Measurements from ENCODE around the gene TRMT1. TPM values are rescaled to one million over a fixed set of nuclear protein-coding genes. Genes with fewer than 3 reads are reported as not detected.
A peak's percentile ranks its signal among the peaks of the same experiment; 100 is the strongest.
"Not testable (repeated sequence)": the region's sequence is repeated elsewhere in the genome, so short reads cannot be mapped to it uniquely, and the experiment has no call there.

Gene TRMT1
- polyA plus RNA-seq, 6 donors from 2014 or later: 20.2 to 36.3 (median 24.1) TPM

DNA sequence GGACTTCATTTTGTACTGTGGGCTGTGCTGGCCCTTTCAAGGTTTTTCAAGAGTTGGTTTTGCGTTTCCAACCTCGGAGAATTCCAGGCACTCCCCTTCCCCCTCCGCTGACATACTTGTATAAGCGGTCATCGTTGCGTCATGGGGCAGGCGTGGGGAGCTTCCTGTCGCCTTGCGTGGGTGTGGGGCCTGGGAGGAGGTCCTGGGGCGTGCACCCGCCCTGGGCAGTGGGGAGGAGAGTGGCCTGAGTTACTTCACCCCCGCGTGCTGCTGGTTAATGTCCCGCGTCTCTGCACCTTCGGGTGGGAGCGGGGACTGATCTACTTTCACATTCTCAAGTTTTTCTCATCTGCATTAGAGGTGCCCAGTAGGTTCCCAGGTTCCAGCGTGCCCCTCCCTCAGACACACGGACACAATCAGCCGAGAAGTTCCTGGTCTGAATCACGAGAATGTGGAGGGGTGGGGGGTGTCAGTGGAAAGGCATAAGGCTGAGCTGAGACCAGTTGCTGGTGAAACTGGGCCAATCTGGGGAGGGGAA, 37.8 kb upstream of the TRMT1 start:
- DNase-seq (peak; percentile 59), ATAC-seq (ENCODE audit: low read depth in 2 of 2) (no peak)
- H3K36me3 Mint-ChIP-seq: peaks cover 17 to 24% of the 10 kb centered on the region in 2 donors
- peaks cover 47 to 79% (median 52%) of the 10 kb centered on the region in 3 donors for H3K4me1 Mint-ChIP-seq
- H3K4me3 Mint-ChIP-seq: peak overlapping the region; percentile 89 to 99 (median 98)
- H3K27ac Mint-ChIP-seq: peak overlapping the region; percentile 99 to 100 (median 100)
- peaks cover 0 to 3% (median 0%) of the 10 kb centered on the region in 3 donors for H3K27me3 Mint-ChIP-seq
- H3K9me3 Mint-ChIP-seq: peaks cover 0 to 6% (median 0%) of the 10 kb centered on the region in 7 donors

DNA sequence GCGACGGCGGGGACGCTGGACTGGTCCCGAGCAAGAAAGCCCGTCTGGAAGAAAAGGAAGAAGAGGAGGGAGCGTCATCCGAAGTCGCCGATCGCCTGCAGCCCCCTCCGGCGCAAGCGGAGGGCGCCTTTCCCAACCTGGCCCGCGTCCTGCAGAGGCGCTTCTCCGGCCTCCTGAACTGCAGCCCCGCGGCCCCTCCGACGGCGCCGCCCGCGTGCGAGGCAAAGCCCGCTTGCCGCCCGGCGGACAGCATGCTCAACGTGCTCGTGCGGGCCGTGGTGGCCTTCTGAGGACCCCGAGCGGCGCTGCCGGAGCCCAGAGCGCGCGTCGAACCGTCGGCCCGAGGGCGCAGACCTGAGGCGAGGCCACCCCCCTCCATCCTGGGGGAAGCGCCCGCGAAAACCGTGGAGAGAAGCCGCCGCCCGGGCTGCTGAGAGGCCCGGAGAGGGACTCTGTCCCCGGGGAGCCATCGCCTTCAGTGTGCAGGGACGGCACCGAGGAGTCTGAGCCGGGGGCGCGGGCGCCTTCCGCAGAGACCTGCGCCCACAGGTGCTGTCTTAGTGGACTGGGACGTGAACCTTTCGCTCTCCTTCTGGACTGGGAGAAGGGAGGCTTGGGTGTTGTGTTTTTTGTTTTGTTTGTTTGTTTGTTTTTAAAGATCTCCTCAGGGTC, 37.2 kb upstream of the TRMT1 start:
- Mint-ChIP-seq H3K27ac (peak overlapping the region; percentile 99 to 100 (median 100)), H3K9me3 (peaks cover 0 to 6% (median 0%) of the 10 kb centered on the region in 7 donors), H3K27me3 (peaks cover 0 to 3% (median 0%) of the 10 kb centered on the region in 3 donors), H3K4me3 (peak overlapping the region; percentile 89 to 99 (median 98)), H3K4me1 (peaks cover 47 to 85% (median 56%) of the 10 kb centered on the region in 3 donors), H3K36me3 (peaks cover 17 to 24% of the 10 kb centered on the region in 2 donors)
- no peak for ATAC-seq (ENCODE audit: low read depth in 2 of 2)
- DNase-seq: peak; percentile 41

DNA sequence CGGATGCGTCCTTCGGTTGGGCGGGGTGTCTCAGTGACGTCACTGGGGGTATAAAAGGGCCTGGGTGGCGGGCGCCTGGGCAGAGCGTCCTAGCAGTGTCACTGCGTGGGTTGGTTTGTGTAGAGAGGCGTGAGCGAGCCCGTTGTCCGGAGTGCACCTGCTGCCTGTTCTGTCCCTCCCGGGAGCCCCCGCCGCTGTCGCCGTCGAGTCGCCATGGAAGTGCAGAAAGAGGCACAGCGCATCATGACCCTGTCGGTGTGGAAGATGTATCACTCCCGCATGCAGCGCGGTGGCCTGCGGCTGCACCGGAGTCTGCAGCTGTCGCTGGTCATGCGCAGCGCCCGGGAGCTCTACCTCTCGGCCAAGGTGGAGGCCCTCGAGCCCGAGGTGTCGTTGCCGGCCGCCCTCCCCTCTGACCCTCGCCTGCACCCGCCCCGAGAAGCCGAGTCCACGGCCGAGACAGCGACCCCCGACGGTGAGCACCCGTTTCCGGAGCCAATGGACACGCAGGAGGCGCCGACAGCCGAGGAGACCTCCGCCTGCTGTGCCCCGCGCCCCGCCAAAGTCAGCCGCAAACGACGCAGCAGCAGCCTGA, 36.5 kb upstream of the TRMT1 start:
- peaks cover 47 to 86% (median 55%) of the 10 kb centered on the region in 3 donors for H3K4me1 Mint-ChIP-seq
- peaks cover 0 to 3% (median 0%) of the 10 kb centered on the region in 3 donors for H3K27me3 Mint-ChIP-seq
- peaks cover 17 to 24% of the 10 kb centered on the region in 2 donors for H3K36me3 Mint-ChIP-seq

DNA sequence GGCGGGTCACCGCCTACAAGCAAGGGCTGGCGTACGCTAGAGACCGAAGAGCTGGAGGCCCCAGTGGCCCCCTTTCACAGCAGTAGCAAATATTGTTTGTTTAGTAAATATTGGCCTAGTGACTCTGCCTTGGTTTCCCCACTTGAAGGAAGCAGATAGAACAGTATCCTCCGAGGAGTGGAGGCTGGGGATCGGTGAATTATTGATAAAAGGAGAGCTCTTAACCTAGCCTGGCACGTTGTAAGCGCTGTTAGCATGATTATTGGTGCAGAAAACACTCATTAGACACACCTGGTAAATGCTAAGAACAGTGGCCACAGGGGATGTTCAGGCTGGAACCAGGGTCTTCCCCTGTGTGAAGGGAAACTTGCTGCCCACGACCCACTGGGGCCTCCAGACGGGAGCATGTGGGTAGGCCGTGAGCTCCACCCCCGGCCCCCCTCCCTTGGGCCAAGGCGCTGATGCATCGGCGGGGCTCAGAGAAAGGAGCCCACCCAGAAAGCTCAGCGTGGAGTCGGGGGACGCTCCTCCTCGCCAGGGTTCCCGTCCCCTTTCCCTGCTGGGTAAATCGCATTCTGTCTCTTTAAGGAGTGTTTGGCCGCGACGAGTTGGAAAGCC, 35.9 kb upstream of the TRMT1 start:
- DNase-seq: no peak
- Mint-ChIP-seq H3K4me3 (peak overlapping the region; percentile 89 to 99 (median 98)), H3K27me3 (peaks cover 0 to 3% (median 0%) of the 10 kb centered on the region in 3 donors), H3K27ac (peak overlapping the region; percentile 99 to 100 (median 100)), H3K36me3 (peaks cover 17 to 24% of the 10 kb centered on the region in 2 donors), H3K9me3 (peaks cover 0 to 6% (median 0%) of the 10 kb centered on the region in 7 donors), H3K4me1 (peaks cover 46 to 83% (median 49%) of the 10 kb centered on the region in 3 donors)
- peak; percentile 9 to 16 for ATAC-seq (ENCODE audit: low read depth in 2 of 2)

More for the DNA sequence above, 36.5 kb upstream of the TRMT1 start:
- peak overlapping the region; percentile 99 to 100 (median 100) for H3K27ac Mint-ChIP-seq
- peaks cover 0 to 6% (median 0%) of the 10 kb centered on the region in 7 donors for H3K9me3 Mint-ChIP-seq
- H3K4me3 Mint-ChIP-seq: peak overlapping the region; percentile 89 to 99 (median 98)
- peak; percentile 17 to 22 for ATAC-seq (ENCODE audit: low read depth in 2 of 2)
- peak; percentile 98 for DNase-seq

DNA sequence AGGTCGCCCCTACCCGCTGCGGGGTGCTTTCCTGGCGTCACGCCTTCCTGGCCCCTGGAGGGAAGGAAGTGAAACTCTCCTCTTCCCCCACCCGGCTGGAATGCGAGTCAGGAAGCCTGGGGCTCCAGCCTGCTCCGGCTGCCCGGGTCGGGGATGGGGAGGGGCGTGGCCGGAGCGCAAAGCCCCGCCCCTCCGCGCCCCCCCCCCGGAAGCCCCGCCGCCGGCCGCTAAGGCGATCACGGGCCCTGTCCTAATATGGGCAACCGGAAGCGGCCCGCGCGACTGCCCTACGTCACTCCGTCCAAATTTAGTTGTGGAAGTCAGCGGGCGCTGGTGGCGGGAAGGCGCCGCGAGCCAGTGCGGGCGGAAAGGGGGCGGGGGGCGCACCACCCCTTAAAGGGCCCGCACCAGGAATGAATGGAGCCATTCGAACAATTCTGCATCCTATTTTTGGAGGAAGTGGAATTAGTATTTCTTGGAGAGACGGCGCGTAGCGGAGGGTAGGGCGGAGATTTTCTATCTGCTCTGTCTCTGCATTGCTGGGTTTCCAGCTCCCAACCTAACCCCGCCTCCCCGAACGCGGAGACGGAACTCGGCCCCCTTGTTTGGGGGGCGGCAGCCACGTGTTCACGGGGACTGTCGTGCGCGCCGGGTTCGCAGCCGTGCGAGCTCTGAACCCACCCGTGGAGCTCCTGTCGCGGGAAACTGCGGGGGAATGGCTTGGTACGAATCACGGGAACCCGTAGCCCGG, 35.2 kb upstream of the TRMT1 start:
- Mint-ChIP-seq H3K27me3 (peaks cover 0 to 3% (median 0%) of the 10 kb centered on the region in 3 donors), H3K27ac (peak overlapping the region; percentile 99 to 100 (median 100)), H3K9me3 (peaks cover 0 to 6% (median 0%) of the 10 kb centered on the region in 7 donors)

DNA sequence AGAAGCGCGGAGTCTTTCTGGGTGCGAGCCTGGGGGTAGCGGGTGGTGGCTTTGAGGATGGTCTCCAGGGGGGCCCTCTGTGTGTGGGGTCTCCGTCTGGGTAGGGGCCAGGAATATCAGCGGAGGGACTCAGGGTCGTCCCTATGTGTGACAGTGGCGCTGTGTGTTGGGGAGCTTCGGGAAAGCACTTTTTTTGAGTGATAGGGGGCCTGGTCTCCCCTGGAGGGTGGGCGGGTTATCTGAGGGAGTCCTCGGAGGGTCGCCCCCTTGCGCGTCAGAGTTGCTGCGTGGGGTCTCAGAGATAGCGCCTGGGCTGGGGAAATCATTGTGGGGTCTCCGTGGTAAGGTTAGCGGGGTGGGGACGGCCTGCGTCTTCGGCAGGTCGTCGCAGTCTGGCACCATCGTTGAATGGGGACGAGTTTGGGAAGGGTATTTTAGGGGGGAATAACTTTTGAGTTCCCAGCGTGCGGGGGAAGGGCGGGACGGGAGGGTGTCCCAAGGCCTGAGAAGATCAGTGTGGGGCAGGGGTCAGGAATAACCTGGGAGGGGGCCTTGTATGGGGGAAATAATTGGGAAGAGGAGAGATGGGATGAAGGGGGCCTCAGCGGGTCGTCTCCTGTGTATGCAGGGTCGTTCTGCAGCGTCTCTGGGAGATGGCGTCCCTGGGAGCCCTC, 34.5 kb upstream of the TRMT1 start:
- DNase-seq (peak; percentile 35), ATAC-seq (ENCODE audit: low read depth in 2 of 2) (peak in 1 of 2 donors; percentile 1)
- H3K9me3 Mint-ChIP-seq: peaks cover 0 to 6% (median 0%) of the 10 kb centered on the region in 7 donors

More for the DNA sequence above, 35.2 kb upstream of the TRMT1 start:
- Mint-ChIP-seq H3K4me3 (peak overlapping the region; percentile 89 to 99 (median 98)), H3K4me1 (peaks cover 44 to 76% (median 48%) of the 10 kb centered on the region in 3 donors), H3K36me3 (peaks cover 17 to 24% of the 10 kb centered on the region in 2 donors)
- peak; percentile 95 for DNase-seq
- ATAC-seq (ENCODE audit: low read depth in 2 of 2): peak; percentile 31 to 35

DNA sequence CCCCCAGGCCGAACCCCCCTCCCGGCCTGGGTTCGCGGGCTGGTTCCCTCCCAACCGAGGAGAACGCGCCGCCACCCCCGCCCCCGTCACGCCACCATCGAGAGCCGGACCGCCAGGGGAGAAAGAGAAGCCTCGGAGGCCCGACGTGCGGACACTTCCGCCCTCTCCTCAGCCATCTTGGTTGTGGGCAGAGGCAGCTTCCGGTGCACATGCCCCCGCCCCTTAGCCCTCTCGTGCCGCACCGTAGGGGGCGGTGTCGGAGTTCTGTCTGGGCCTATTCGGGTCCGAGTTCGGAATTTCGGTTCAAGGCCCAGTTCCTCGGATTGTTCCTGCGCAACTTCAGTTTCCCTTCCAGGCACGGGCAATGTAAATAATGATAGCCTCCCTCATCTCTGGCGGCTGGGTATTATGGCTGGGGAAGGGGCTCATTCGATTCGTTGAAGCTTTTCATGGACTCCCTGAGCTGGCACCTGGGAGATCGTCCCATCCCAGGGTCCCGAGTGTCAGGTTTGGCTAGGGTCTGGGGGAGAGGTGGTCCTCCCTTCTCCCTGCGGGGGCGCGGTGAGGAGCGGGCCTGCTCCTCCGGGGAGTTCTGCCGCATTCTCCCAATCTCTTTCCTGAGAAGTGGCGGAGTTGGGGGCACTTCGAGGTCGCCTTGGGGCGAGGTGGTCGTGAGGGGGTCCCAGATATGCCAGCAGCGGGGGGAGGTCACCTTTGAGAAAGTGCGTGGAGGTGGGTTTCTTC, 33.8 kb upstream of the TRMT1 start, which contains the start of the genes IER2 and STX10:
IER2 (plus strand) TSS at position 225 of the 744 bp plus-strand sequence. CDS start 2,776 bp downstream, outside the sequence.
STX10 (minus strand) TSS at position 189 of the 744 bp plus-strand sequence. CDS start 202 bp downstream, outside the sequence.
- Mint-ChIP-seq H3K27ac (peak within 1 kb of the TSS; percentile 99 to 100 (median 100)), H3K4me1 (peaks cover 36 to 62% (median 36%) of the 10 kb centered on the region in 3 donors), H3K36me3 (peaks cover 17 to 24% of the 10 kb centered on the region in 2 donors), H3K4me3 (peak within 1 kb of the TSS; percentile 89 to 99 (median 98)), H3K27me3 (peaks cover 0 to 3% (median 0%) of the 10 kb centered on the region in 3 donors), H3K9me3 (peaks cover 0 to 6% (median 0%) of the 10 kb centered on the region in 7 donors)
- DNase-seq (peak; percentile 93), ATAC-seq (ENCODE audit: low read depth in 2 of 2) (peak; percentile 51 to 52)

More for the DNA sequence above, 34.5 kb upstream of the TRMT1 start:
- Mint-ChIP-seq H3K27ac (peak overlapping the region; percentile 99 to 100 (median 100)), H3K36me3 (peaks cover 17 to 24% of the 10 kb centered on the region in 2 donors), H3K27me3 (peaks cover 0 to 3% (median 0%) of the 10 kb centered on the region in 3 donors), H3K4me1 (peaks cover 37 to 69% (median 41%) of the 10 kb centered on the region in 3 donors), H3K4me3 (peak overlapping the region; percentile 89 to 99 (median 98))

DNA sequence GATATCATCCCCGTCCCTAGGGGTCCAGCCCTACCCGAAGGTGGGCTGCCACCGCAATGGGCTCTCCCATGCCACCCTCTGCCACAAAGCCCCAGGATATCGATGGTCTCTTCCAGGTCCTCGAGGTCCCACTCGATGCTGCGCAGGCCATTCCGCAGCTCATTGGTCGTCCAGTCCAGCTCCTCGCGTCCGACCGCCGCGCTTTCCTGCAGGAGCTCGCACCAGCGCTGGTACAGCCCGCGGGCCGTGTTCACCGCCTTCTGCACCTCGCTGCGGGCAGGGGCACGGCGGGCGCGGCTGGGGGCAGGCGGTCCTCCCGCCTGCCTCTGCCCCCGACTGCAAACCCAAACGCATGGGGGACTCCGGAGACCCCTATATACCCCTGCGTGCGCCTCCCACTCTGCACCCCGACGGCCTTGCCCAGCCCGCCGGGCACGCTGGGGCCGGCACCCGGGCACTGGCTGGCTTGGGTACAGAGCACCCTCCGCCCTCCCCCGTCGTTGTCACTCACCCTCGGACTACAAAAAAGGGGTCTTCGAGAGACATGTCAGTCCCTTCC, 33.2 kb upstream of the TRMT1 start:
- peaks cover 11 to 22% of the 10 kb centered on the region in 2 donors for H3K36me3 Mint-ChIP-seq
- peak in 1 of 2 donors; percentile 0 for ATAC-seq (ENCODE audit: low read depth in 2 of 2)

DNA sequence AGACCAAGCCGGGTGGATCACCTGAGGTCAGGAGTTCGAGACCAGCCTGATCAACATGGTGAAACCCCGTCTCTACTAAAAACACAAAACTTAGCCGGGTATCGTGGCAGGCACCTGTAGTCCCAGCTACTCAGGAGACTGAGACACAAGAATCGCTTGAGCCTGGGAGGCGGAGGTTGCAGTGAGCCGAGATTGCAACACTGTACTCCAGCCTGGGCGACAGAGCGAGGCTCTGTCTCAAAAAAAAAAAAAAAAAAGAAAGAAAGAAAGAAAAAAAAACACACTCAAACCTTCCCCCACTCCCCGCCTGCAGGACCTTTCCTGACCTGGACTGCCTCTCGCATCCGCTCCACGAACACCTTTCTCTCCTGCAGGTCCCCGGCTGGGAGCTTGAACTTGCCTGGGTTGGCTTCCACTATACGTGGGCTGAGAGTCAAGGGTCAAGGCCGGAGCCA, 32.7 kb upstream of the TRMT1 start:
- peak overlapping the region in 4 of 6 donors; percentile 44 to 100 (median 70) for H3K27ac Mint-ChIP-seq
- peaks cover 6 to 17% of the 10 kb centered on the region in 2 donors for H3K36me3 Mint-ChIP-seq
- H3K4me1 Mint-ChIP-seq: peaks cover 32 to 50% (median 35%) of the 10 kb centered on the region in 3 donors
- not testable (repeated sequence) for ATAC-seq (ENCODE audit: low read depth in 2 of 2); H3K9me3 Mint-ChIP-seq; H3K27me3 Mint-ChIP-seq; DNase-seq
- H3K4me3 Mint-ChIP-seq: peak overlapping the region; percentile 87 to 99 (median 96)

More for the DNA sequence above, 33.2 kb upstream of the TRMT1 start:
- Mint-ChIP-seq H3K27ac (peak overlapping the region in 5 of 6 donors; percentile 99 to 100 (median 100)), H3K27me3 (peaks cover 0 to under 1% (median 0%) of the 10 kb centered on the region in 3 donors), H3K4me1 (peaks cover 32 to 55% (median 36%) of the 10 kb centered on the region in 3 donors), H3K9me3 (peaks cover 0 to 6% (median 0%) of the 10 kb centered on the region in 7 donors), H3K4me3 (peak overlapping the region; percentile 89 to 99 (median 98))
- peak; percentile 28 for DNase-seq

DNA sequence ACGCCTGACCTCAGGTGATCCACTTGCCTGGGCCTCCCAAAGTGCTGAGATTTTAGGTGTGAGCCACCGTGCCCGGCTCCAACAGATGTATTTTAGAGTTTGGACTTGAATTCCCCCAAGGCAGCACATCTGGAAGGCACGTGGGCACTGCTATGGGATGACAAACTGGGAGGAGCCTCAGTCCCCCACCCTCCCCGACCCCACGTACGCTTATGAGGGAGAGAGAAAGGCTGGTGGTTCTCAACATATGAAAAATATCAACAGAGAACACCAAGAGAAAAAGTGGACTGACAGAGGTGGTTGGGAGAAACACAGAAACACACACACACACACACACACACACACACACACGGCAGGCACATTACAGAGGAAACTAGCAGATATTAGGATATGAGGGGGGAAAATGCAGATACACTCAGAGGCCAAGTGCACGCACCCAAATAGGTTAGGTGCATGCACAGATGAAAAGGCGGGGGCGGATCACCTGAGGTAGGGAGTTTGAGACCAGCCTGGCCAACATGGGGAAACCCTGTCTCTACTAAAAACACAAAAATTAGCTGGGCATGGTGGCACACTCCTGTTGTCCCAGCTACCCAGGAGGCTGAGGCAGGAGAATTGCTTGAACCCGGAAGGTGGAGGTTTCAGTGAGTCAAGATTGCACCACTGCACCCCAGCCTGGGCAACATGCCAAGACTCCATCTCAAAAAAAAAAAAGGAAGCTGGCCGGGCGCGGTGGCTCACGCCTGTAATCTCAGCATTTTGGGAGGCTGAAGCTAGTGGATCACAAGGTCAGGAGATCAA, 30.4 kb upstream of the TRMT1 start:
- Mint-ChIP-seq H3K4me3 (peak overlapping the region in 5 of 8 donors; percentile 9 to 97 (median 55)), H3K27ac (peak overlapping the region in 1 of 6 donors; percentile 15), H3K36me3 (no peaks in the 10 kb centered on the region), H3K27me3 (no peaks in the 10 kb centered on the region), H3K9me3 (no peaks in the 10 kb centered on the region), H3K4me1 (peaks cover 28 to 36% (median 32%) of the 10 kb centered on the region in 3 donors)
- DNase-seq (no peak), ATAC-seq (ENCODE audit: low read depth in 2 of 2) (no peak)
